T-helper 22 cell (primary cell): ENCODE results near the gene KAZALD1.
A peak's percentile ranks its signal among the peaks of the same experiment; 100 is the strongest.

ENCODE experiments used
- DNase-seq: peaks from one replicate; pipeline ENCODE4 v3.0.0-alpha.2; 2020; ENCODE audit warnings: low read depth

KAZALD1 gene

GRCh38 chr10:101095550-101096213 lies 33.9 kb downstream of the KAZALD1 start:
- DNase-seq: peak; percentile 31

GRCh38 chr10:101096378-101096777 lies 34.6 kb downstream of the KAZALD1 start:
- DNase-seq: no peak

GRCh38 chr10:101097881-101098280 lies 36.1 kb downstream of the KAZALD1 start:
- DNase-seq: no peak

- DNase-seq: no peak
Measured at GRCh38 chr10:101099901-101100300, 38.1 kb downstream of the KAZALD1 start.

GRCh38 chr10:101101372-101101881 lies 39.6 kb downstream of the KAZALD1 start:
- no peak for DNase-seq

- DNase-seq: no peak
Measured at GRCh38 chr10:101103430-101103829, 41.6 kb downstream of the KAZALD1 start.

GRCh38 chr10:101106351-101106750 lies 44.6 kb downstream of the KAZALD1 start:
- no peak for DNase-seq

GRCh38 chr10:101107771-101108170 lies 46.0 kb downstream of the KAZALD1 start:
- DNase-seq: no peak

GRCh38 chr10:101110856-101111523 lies 49.2 kb downstream of the KAZALD1 start:
- no peak for DNase-seq

GRCh38 chr10:101111547-101111946 lies 49.8 kb downstream of the KAZALD1 start:
- no peak for DNase-seq

GRCh38 chr10:101112799-101113594 lies 51.2 kb downstream of the KAZALD1 start:
- DNase-seq: no peak

- no peak for DNase-seq
Measured at GRCh38 chr10:101113890-101114403, 52.2 kb downstream of the KAZALD1 start.

- DNase-seq: no peak
Measured at GRCh38 chr10:101114646-101115045, 52.9 kb downstream of the KAZALD1 start.
